IMR-90 (cell line): ENCODE data around the gene C2orf80.

Experiments used
- CEBPB ChIP-seq: IDR thresholded peaks from 2 replicates; pipeline ENCODE4 v1.6.1; 2012; ENCODE audit warnings: low read depth, low read length, improper control_type of control experiment
- CTCF ChIP-seq: conservative IDR thresholded peaks from 2 replicates; pipeline ENCODE4 v1.5.1; 2012; ENCODE audit warnings: mild to moderate bottlenecking, low read depth, low read length, improper control_type of control experiment
- ELK1 ChIP-seq: fragments of 150-350 bp; IDR thresholded peaks from 2 replicates; pipeline ENCODE4 v1.6.1; 2016; ENCODE audit warnings: low read depth, mild to moderate bottlenecking, low read length, moderate library complexity, borderline replicate concordance
- MAFK ChIP-seq: IDR thresholded peaks from 2 replicates; pipeline ENCODE4 v1.6.1; 2012; ENCODE audit warnings: low read depth, low read length, improper control_type of control experiment
- MAZ ChIP-seq: IDR thresholded peaks from 2 replicates; pipeline ENCODE4 v1.6.1; 2012; ENCODE audit warnings: low read depth, mild to moderate bottlenecking, low read length, improper control_type of control experiment, moderate library complexity, borderline replicate concordance
- MXI1 ChIP-seq: IDR thresholded peaks from 2 replicates; pipeline ENCODE4 v1.6.1; 2012; ENCODE audit warnings: low read depth, mild to moderate bottlenecking, low read length, moderate library complexity, borderline replicate concordance
- POLR2A ChIP-seq: IDR thresholded peaks from 2 replicates; pipeline ENCODE4 v1.6.1; 2012; ENCODE audit warnings: mild to moderate bottlenecking, low read depth, low read length
- RAD21 ChIP-seq: IDR thresholded peaks from 2 replicates; pipeline ENCODE4 v1.6.1; 2012; ENCODE audit warnings: low read length, improper control_type of control experiment
- RFX5 ChIP-seq: IDR thresholded peaks from 2 replicates; pipeline ENCODE4 v1.8.0; 2012; ENCODE audit warnings: low read depth, mild to moderate bottlenecking, low read length, moderate library complexity
- SMC3 ChIP-seq: fragments of 150-350 bp; IDR thresholded peaks from 2 replicates; pipeline ENCODE4 v1.6.1; 2016; ENCODE audit warnings: low read depth, mild to moderate bottlenecking, antibody characterized with exemption, low read length, moderate library complexity
- USF2 ChIP-seq: fragments of 150-350 bp; IDR thresholded peaks from 2 replicates; pipeline ENCODE4 v1.6.1; 2017; ENCODE audit warnings: mild to moderate bottlenecking, antibody characterized with exemption, low read length, low read depth

- no peak for TF ChIP-seq ELK1
- no peak for TF ChIP-seq CTCF
- TF ChIP-seq SMC3: no peak
- no peak for TF ChIP-seq MXI1
- TF ChIP-seq RAD21: no peak
- no peak for TF ChIP-seq POLR2A
- no peak for TF ChIP-seq CEBPB
- TF ChIP-seq RFX5: no peak
- TF ChIP-seq MAZ: no peak
- TF ChIP-seq USF2: no peak
- TF ChIP-seq MAFK: no peak
These were observed 53.8 kb downstream of the C2orf80 start for GRCh38 chr2:208135794-208136715.
